ENCODE data around the gene CYBA. TPM values are rescaled to one million over a fixed set of nuclear protein-coding genes. Genes with fewer than 3 reads are reported as not detected.

The CYBA gene
- total RNA-seq, 4 donors from 2014 or later: 258 to 306 (median 291) TPM

- DNase-seq: no peak
- TF ChIP-seq EP300 (IDR thresholded peaks at IDR 0.05; ENCODE audit: low read depth) (no peak), POLR2A (IDR thresholded peaks at IDR 0.05) (no peak), POLR2AphosphoS5 (IDR thresholded peaks at IDR 0.05) (no peak)
- 77% methylated on average over 17 of the region's 17 CpGs; no CpG with 5 or more reads in 1 of the 2 donors for WGBS, 2 donors (ENCODE audit: low coverage in 1 of 2)
- Histone ChIP-seq H3K27ac (no peak overlapping the region), H3K4me3 (no peak overlapping the region), H3K4me1 (peaks cover 0 to under 1% (median 0%) of the 10 kb centered on the region in 4 donors), H3K27me3 (no peaks in the 10 kb centered on the region), H3K9me3 (no peaks in the 10 kb centered on the region), H3K36me3 (peaks cover 0 to 32% (median 14%) of the 10 kb centered on the region in 4 donors)
- intact Hi-C loops (cut with DNase I; ENCODE audit: low total_unique reads): no loop called here
- in situ Hi-C loops (cut with MboI; ENCODE audit: low pct_ligation_motif_present in 1 of 4, low pct_unique_long_range_greater_than_20kb in 1 of 4, low sequenced_read_pairs in 3 of 4): no loop called here
Measured at GRCh38 chr16:88624977-88625576, 25.8 kb downstream of the CYBA start.

GRCh38 chr16:88624481-88624880 lies 26.4 kb downstream of the CYBA start:
- Histone ChIP-seq H3K9me3 (no peaks in the 10 kb centered on the region), H3K4me3 (no peak overlapping the region)
- WGBS, 2 donors (ENCODE audit: low coverage in 1 of 2): 96% methylated on average over 12 of the region's 18 CpGs; no CpG with 5 or more reads in 1 of the 2 donors

GRCh38 chr16:88623858-88624257 lies 27.0 kb downstream of the CYBA start:
- Histone ChIP-seq H3K27me3 (no peaks in the 10 kb centered on the region), H3K36me3 (peaks cover 0 to 27% (median 11%) of the 10 kb centered on the region in 4 donors), H3K4me1 (peaks cover 0 to 10% (median 0%) of the 10 kb centered on the region in 4 donors), H3K27ac (no peak overlapping the region), H3K9me3 (no peaks in the 10 kb centered on the region), H3K4me3 (no peak overlapping the region)
- in situ Hi-C loops (cut with MboI; ENCODE audit: low pct_ligation_motif_present in 1 of 4, low pct_unique_long_range_greater_than_20kb in 1 of 4, low sequenced_read_pairs in 3 of 4): no loop called here
- DNase-seq: no peak
- no peak for TF ChIP-seq CTCF (IDR thresholded peaks at IDR 0.05)
- TF ChIP-seq POLR2AphosphoS5 (IDR thresholded peaks at IDR 0.05): no peak
- no peak for TF ChIP-seq POLR2A (IDR thresholded peaks at IDR 0.05)
- no peak for TF ChIP-seq EP300 (IDR thresholded peaks at IDR 0.05; ENCODE audit: low read depth)
- intact Hi-C loops (cut with DNase I; ENCODE audit: low total_unique reads): no loop called here
- 94 to 100% methylated on average over 4 to 13 of the region's 13 CpGs for WGBS, 2 donors (ENCODE audit: low coverage in 1 of 2)

More at GRCh38 chr16:88624481-88624880, 26.4 kb downstream of the CYBA start:
- Histone ChIP-seq H3K27me3 (no peaks in the 10 kb centered on the region), H3K4me1 (peaks cover 0 to 4% (median 0%) of the 10 kb centered on the region in 4 donors), H3K36me3 (peaks cover 0 to 28% (median 11%) of the 10 kb centered on the region in 4 donors), H3K27ac (no peak overlapping the region)
- in situ Hi-C loops (cut with MboI; ENCODE audit: low pct_ligation_motif_present in 1 of 4, low pct_unique_long_range_greater_than_20kb in 1 of 4, low sequenced_read_pairs in 3 of 4): no loop called here
- DNase-seq: no peak
- TF ChIP-seq POLR2AphosphoS5 (IDR thresholded peaks at IDR 0.05) (no peak), CTCF (IDR thresholded peaks at IDR 0.05) (no peak), POLR2A (IDR thresholded peaks at IDR 0.05) (no peak), EP300 (IDR thresholded peaks at IDR 0.05; ENCODE audit: low read depth) (no peak)
- intact Hi-C loops (cut with DNase I; ENCODE audit: low total_unique reads): no loop called here

GRCh38 chr16:88622866-88623265 lies 28.0 kb downstream of the CYBA start:
- DNase-seq: no peak
- Histone ChIP-seq H3K27ac (no peak overlapping the region), H3K4me3 (no peak overlapping the region), H3K4me1 (peaks cover 0 to 20% (median 8%) of the 10 kb centered on the region in 4 donors), H3K9me3 (no peaks in the 10 kb centered on the region), H3K27me3 (no peaks in the 10 kb centered on the region), H3K36me3 (peaks cover 0 to 27% (median 11%) of the 10 kb centered on the region in 4 donors)
- 98% methylated on average over 29 of the region's 29 CpGs; no CpG with 5 or more reads in 1 of the 2 donors for WGBS, 2 donors (ENCODE audit: low coverage in 1 of 2)
- intact Hi-C loops (cut with DNase I; ENCODE audit: low total_unique reads) (no loop called here), in situ Hi-C loops (cut with MboI; ENCODE audit: low pct_ligation_motif_present in 1 of 4, low pct_unique_long_range_greater_than_20kb in 1 of 4, low sequenced_read_pairs in 3 of 4) (no loop called here)
- TF ChIP-seq CTCF (IDR thresholded peaks at IDR 0.05) (no peak), POLR2A (IDR thresholded peaks at IDR 0.05) (no peak), POLR2AphosphoS5 (IDR thresholded peaks at IDR 0.05) (no peak), EP300 (IDR thresholded peaks at IDR 0.05; ENCODE audit: low read depth) (no peak)

Measured in transverse colon (tissue), 4 donors.